OCI-LY3 (cell line): ENCODE results near the gene LENEP.

Experiments
- CTCF ChIP-seq: fragments of 200-600, 300-600 bp; sonication (generic); IDR thresholded peaks from 2 replicates; pipeline ENCODE4 v1.5.1; 2014; ENCODE audit warnings: antibody characterized with exemption, low read length, low read depth
- EZH2phosphoT487 ChIP-seq: fragments of 200-600 bp; shearing (Covaris generic); IDR thresholded peaks from 2 replicates; pipeline ENCODE4 v1.6.1; 2018; ENCODE audit warnings: antibody characterized with exemption, mixed run types, low read depth

GRCh38 chr1:154964359-154964758 is 29.0 kb upstream of the LENEP start:
- TF ChIP-seq CTCF (no peak), EZH2phosphoT487 (no peak)
